SK-N-SH (cell line): Measurements from ENCODE around the gene ANKS1B. TPM values are rescaled to one million over a fixed set of nuclear protein-coding genes. Genes with fewer than 3 reads are reported as not detected.

Experiments
- CTCF ChIA-PET: fragments of 300-600, 350-600 bp; formaldehyde crosslinking; extraction: SDS; loops from one replicate; lab custom pipeline; 2021; lab: Yijun Ruan, JAX
- POLR2A ChIA-PET: fragments of 350-600 bp; sonication (Branson Sonifier 250); formaldehyde crosslinking; extraction: SDS; loops from one replicate; lab custom pipeline; 2020; ENCODE audit warnings: antibody characterized with exemption, inconsistent platforms; lab: Yijun Ruan, JAX
- DNase-seq: peaks from one replicate; pipeline ENCODE4 v3.0.0; 2012
- H2AFZ ChIP-seq: fragments of 200-600 bp; sonication (generic); 2 replicates; pipeline ENCODE4 v1.8.1; 2016; ENCODE audit warnings: antibody characterized with exemption, mild to moderate bottlenecking, low read depth
- H3F3A ChIP-seq: fragments of 200-600 bp; sonication (generic); replicated peaks from 2 replicates; pipeline ENCODE3; 2016; ENCODE audit warnings: antibody characterized with exemption, mild to moderate bottlenecking; ENCODE audit not compliant: insufficient read depth
- H3K27ac ChIP-seq, 2 experiments: fragments of 200-500 bp in 1 of 2; fragments of 200-600 bp in 1 of 2; sonication (Bioruptor generic) in 1 of 2; sonication (generic), shearing (Covaris generic) in 1 of 2; 2 replicates each; pipeline versions ENCODE4 v1.5.1 to v1.6.1; 2014 to 2016; ENCODE audit warnings: low read depth in 2 of 2, inconsistent platforms in 1 of 2, low read length in 1 of 2, mild to moderate bottlenecking in 1 of 2, mixed read lengths in 1 of 2
- H3K27me3 ChIP-seq: fragments of 200-600 bp; sonication (generic), shearing (Covaris generic); 2 replicates; pipeline ENCODE4 v1.6.1; 2016; ENCODE audit warnings: mixed run types; ENCODE audit not compliant: insufficient read depth
- H3K36me3 ChIP-seq, 2 experiments: fragments of 200-500 bp in 1 of 2; fragments of 200-600 bp in 1 of 2; sonication (Bioruptor generic) in 1 of 2; sonication (generic) in 1 of 2; replicated peaks in 1 of 2; 2 replicates each; pipeline versions ENCODE3 to v1.5.1; 2014 to 2016; ENCODE audit warnings: low read length in 1 of 2, mild to moderate bottlenecking in 1 of 2; ENCODE audit not compliant: insufficient read depth in 2 of 2, control insufficient read depth in 1 of 2
- H3K4me1 ChIP-seq, 2 experiments: fragments of 200-500 bp in 1 of 2; fragments of 200-600 bp in 1 of 2; sonication (Bioruptor generic) in 1 of 2; sonication (generic), shearing (Covaris generic) in 1 of 2; 2 replicates each; pipeline versions ENCODE4 v1.5.1 to v1.6.1; 2014 to 2016; ENCODE audit warnings: low read depth in 1 of 2, low read length in 1 of 2, mixed run types in 1 of 2; ENCODE audit not compliant: insufficient read depth in 2 of 2, control insufficient read depth in 1 of 2
- H3K4me2 ChIP-seq: fragments of 200-600 bp; sonication (generic), shearing (Covaris generic); 2 replicates; pipeline ENCODE4 v1.6.1; 2017; ENCODE audit warnings: mixed run types
- H3K4me3 ChIP-seq, 2 experiments: fragments of 200-500 bp in 1 of 2; fragments of 200-600 bp in 1 of 2; sonication (Bioruptor generic) in 1 of 2; sonication (generic), shearing (Covaris generic) in 1 of 2; 2 replicates each; pipeline versions ENCODE4 v1.5.1 to v1.8.1; 2014 to 2016; ENCODE audit warnings: low read depth in 2 of 2, inconsistent platforms in 1 of 2, low read length in 1 of 2, mild to moderate bottlenecking in 1 of 2, mixed read lengths in 1 of 2, moderate library complexity in 1 of 2
- H3K79me2 ChIP-seq: fragments of 200-600 bp; sonication (generic); 2 replicates; pipeline ENCODE4 v1.8.1; 2017; ENCODE audit warnings: mild to moderate bottlenecking; ENCODE audit not compliant: insufficient read depth
- H3K9ac ChIP-seq: fragments of 200-600 bp; sonication (generic); 2 replicates; pipeline ENCODE4 v1.6.1; 2017; ENCODE audit warnings: mixed run types
- H3K9me2 ChIP-seq: fragments of 200-600 bp; sonication (generic); 2 replicates; pipeline ENCODE4 v1.6.1; 2017; ENCODE audit warnings: mixed run types
- H3K9me3 ChIP-seq: fragments of 200-600 bp; sonication (generic); 2 replicates; pipeline ENCODE4 v1.6.1; 2017; ENCODE audit warnings: mixed run types, mild to moderate bottlenecking, moderate library complexity
- H4K20me1 ChIP-seq: fragments of 200-600 bp; sonication (generic); 2 replicates; pipeline ENCODE4 v1.6.1; 2017; ENCODE audit warnings: mild to moderate bottlenecking, mixed run types; ENCODE audit not compliant: insufficient read depth
- CTCF ChIP-seq: fragments of 200-600 bp; sonication (generic); IDR thresholded peaks from 2 replicates; pipeline ENCODE4 v1.6.1; 2017; ENCODE audit warnings: antibody characterized with exemption, mild to moderate bottlenecking, moderate library complexity
- EZH2phosphoT487 ChIP-seq: fragments of 200-600 bp; sonication (generic); IDR thresholded peaks from 2 replicates; pipeline ENCODE4 v1.6.1; 2017; ENCODE audit warnings: low read depth, mixed run types, mild to moderate bottlenecking, antibody characterized with exemption, moderate library complexity, borderline replicate concordance
- GATA2 ChIP-seq: sonication (generic); formaldehyde crosslinking; IDR thresholded peaks from 2 replicates; pipeline ENCODE4 v1.5.0; 2020; ENCODE audit warnings: mild to moderate bottlenecking, missing genetic modification reagents
- MAX ChIP-seq: IDR thresholded peaks from 2 replicates; pipeline ENCODE4 v1.4.0; 2012; ENCODE audit warnings: low read depth
- RFX5 ChIP-seq: IDR thresholded peaks from 2 replicates; pipeline ENCODE4 v1.6.1; 2012; ENCODE audit warnings: mild to moderate bottlenecking, improper control_type of control experiment, low read length
- ZBTB33 ChIP-seq: IDR thresholded peaks from 2 replicates; pipeline ENCODE4 v1.4.0; 2012; ENCODE audit warnings: low read depth, borderline replicate concordance
- WGBS: methylation state at CpG from one replicate; pipeline ENCODE4 v1.1.6; 2017; ENCODE audit warnings: low lambda C conversion rate; 5-methylcytosine and 5-hydroxymethylcytosine counted together
- polyA plus RNA-seq, 3 experiments: library from polyadenylated mRNA; depleted of rRNA; stranded (reverse); fragments of >200 nt; gene quantifications; 2 replicates each; pipeline ENCODE4 v1.2.3, GENCODE V29; 2012

Gene ANKS1B
- polyA plus RNA-seq, 1 of the 3 experiments (the other 2 are of a cell fraction): 1.8 TPM

GRCh38 chr12:99374023-99374422 is 610.7 kb downstream of the ANKS1B start:
- POLR2A ChIA-PET: no interaction called here
- CTCF ChIA-PET: no interaction called here
- H3K4me3 ChIP-seq: no peak overlapping the region
- H3F3A ChIP-seq: no peaks in the 10 kb centered on the region
- no peak overlapping the region for H2AFZ ChIP-seq
- H3K9me2 ChIP-seq: no peaks in the 10 kb centered on the region
- H4K20me1 ChIP-seq: no peaks in the 10 kb centered on the region
- WGBS: 38% methylated on average over 1 of the region's 1 CpG
- no peak overlapping the region for H3K9ac ChIP-seq
- TF ChIP-seq MAX (no peak), RFX5 (no peak)
- H3K79me2 ChIP-seq: no peaks in the 10 kb centered on the region
- H3K9me3 ChIP-seq: no peaks in the 10 kb centered on the region
- H3K36me3 ChIP-seq: no peaks in the 10 kb centered on the region
- DNase-seq: no peak
- no peaks in the 10 kb centered on the region for H3K27me3 ChIP-seq
- H3K4me2 ChIP-seq: no peak overlapping the region
- H3K4me1 ChIP-seq: no peaks in the 10 kb centered on the region
- no peak overlapping the region for H3K27ac ChIP-seq

- Histone ChIP-seq H4K20me1 (no peaks in the 10 kb centered on the region), H3K9ac (no peak overlapping the region), H2AFZ (no peak overlapping the region), H3K36me3 (no peaks in the 10 kb centered on the region), H3K9me2 (no peaks in the 10 kb centered on the region), H3K79me2 (no peaks in the 10 kb centered on the region), H3K4me2 (no peak overlapping the region), H3K27me3 (no peaks in the 10 kb centered on the region), H3K9me3 (no peaks in the 10 kb centered on the region), H3F3A (no peaks in the 10 kb centered on the region), H3K4me1 (no peaks in the 10 kb centered on the region), H3K4me3 (no peak overlapping the region), H3K27ac (no peak overlapping the region)
- no peak for TF ChIP-seq RFX5
- no peak for TF ChIP-seq CTCF
- TF ChIP-seq GATA2 (CRISPR knock-in tag): no peak
- TF ChIP-seq EZH2phosphoT487: no peak
- TF ChIP-seq ZBTB33: no peak
- TF ChIP-seq MAX: no peak
- ChIA-PET POLR2A (no interaction called here), CTCF (no interaction called here)
- DNase-seq: no peak
- whole genome bisulfite sequencing: 59% methylated on average over 3 of the region's 3 CpGs
Observed at GRCh38 chr12:99372257-99372920, 612.3 kb downstream of the ANKS1B start.
